Parathyroid adenoma (tissue), 2 donors: ENCODE results near the gene QPCTL.
"Not testable (repeated sequence)": the region's sequence is repeated elsewhere in the genome, so short reads cannot be mapped to it uniquely, and the experiment has no call there.

ENCODE experiments used
- H2AFZ ChIP-seq: fragments of 300-600 bp; sonication (generic); one replicate; pipeline ENCODE4 v1.7.0; 2017; ENCODE audit warnings: antibody characterized with exemption, mild to moderate bottlenecking
- H3K27ac ChIP-seq: fragments of 300-600 bp; sonication (generic); one replicate; pipeline ENCODE4 v1.7.0; 2017
- H3K27me3 ChIP-seq: fragments of 300-600 bp; sonication (generic); one replicate; pipeline ENCODE4 v1.7.0; 2017; ENCODE audit warnings: low read length; ENCODE audit not compliant: control insufficient read depth, insufficient read depth
- H3K36me3 ChIP-seq: fragments of 300-600 bp; sonication (generic); one replicate; pipeline ENCODE4 v1.7.0; 2017; ENCODE audit warnings: low read length; ENCODE audit not compliant: control insufficient read depth, insufficient read depth
- H3K4me1 ChIP-seq: fragments of 300-600 bp; sonication (generic); one replicate; pipeline ENCODE4 v1.7.0; 2017; ENCODE audit warnings: control low read depth
- H3K4me2 ChIP-seq: fragments of 300-600 bp; sonication (generic); one replicate; pipeline ENCODE4 v1.7.0; 2017; ENCODE audit warnings: low read length
- H3K4me3 ChIP-seq: fragments of 300-600 bp; sonication (generic); one replicate; pipeline ENCODE4 v1.7.0; 2017; ENCODE audit warnings: low read depth, low read length
- H3K79me2 ChIP-seq: fragments of 300-600 bp; sonication (generic); one replicate; pipeline ENCODE4 v1.7.0; 2017; ENCODE audit warnings: control low read depth
- H3K9ac ChIP-seq: fragments of 300-600 bp; sonication (generic); one replicate; pipeline ENCODE4 v1.7.0; 2017; ENCODE audit warnings: mild to moderate bottlenecking
- H3K9me3 ChIP-seq: fragments of 300-600 bp; sonication (generic); one replicate; pipeline ENCODE4 v1.7.0; 2017; ENCODE audit warnings: low read length; ENCODE audit not compliant: control insufficient read depth
- CTCF ChIP-seq: fragments of 300-600 bp; sonication (generic); IDR thresholded peaks from one replicate; pipeline ENCODE4 v1.7.0; 2017; ENCODE audit warnings: antibody characterized with exemption, mild to moderate bottlenecking
- donor health status: primary hyperparathyroidism.

Gene QPCTL

GRCh38 chr19:45742969-45743368 is 50.5 kb downstream of the QPCTL start:
- no peak overlapping the region for H3K4me2 ChIP-seq
- H2AFZ ChIP-seq: peak overlapping the region; percentile 18
- no peak overlapping the region for H3K4me3 ChIP-seq
- no peak overlapping the region for H3K27ac ChIP-seq
- no peaks in the 10 kb centered on the region for H3K27me3 ChIP-seq
- no peak for TF ChIP-seq CTCF
- no peaks in the 10 kb centered on the region for H3K9me3 ChIP-seq
- H3K79me2 ChIP-seq: no peaks in the 10 kb centered on the region
- H3K9ac ChIP-seq: no peak overlapping the region
- no peaks in the 10 kb centered on the region for H3K36me3 ChIP-seq
- H3K4me1 ChIP-seq: no peaks in the 10 kb centered on the region

- H3K9me3 ChIP-seq: no peaks in the 10 kb centered on the region
- no peak overlapping the region for H3K27ac ChIP-seq
- H3K36me3 ChIP-seq: no peaks in the 10 kb centered on the region
- no peaks in the 10 kb centered on the region for H3K4me1 ChIP-seq
- H2AFZ ChIP-seq: no peak overlapping the region
- no peaks in the 10 kb centered on the region for H3K79me2 ChIP-seq
- H3K9ac ChIP-seq: no peak overlapping the region
- no peak overlapping the region for H3K4me3 ChIP-seq
- no peaks in the 10 kb centered on the region for H3K27me3 ChIP-seq
- no peak for TF ChIP-seq CTCF
- no peak overlapping the region for H3K4me2 ChIP-seq
These were observed 53.1 kb downstream of the QPCTL start for GRCh38 chr19:45745606-45746005.

GRCh38 chr19:45746866-45747265 is 54.4 kb downstream of the QPCTL start:
- Histone ChIP-seq H3K4me2 (no peak overlapping the region), H3K9ac (no peak overlapping the region), H3K36me3 (no peaks in the 10 kb centered on the region), H3K27me3 (no peaks in the 10 kb centered on the region), H2AFZ (no peak overlapping the region), H3K9me3 (no peaks in the 10 kb centered on the region), H3K79me2 (no peaks in the 10 kb centered on the region), H3K27ac (no peak overlapping the region), H3K4me3 (no peak overlapping the region), H3K4me1 (no peaks in the 10 kb centered on the region)
- no peak for TF ChIP-seq CTCF

- TF ChIP-seq CTCF: no peak
These were observed 55.0 kb downstream of the QPCTL start for GRCh38 chr19:45747513-45747912.

GRCh38 chr19:45751483-45751882 is 59.0 kb downstream of the QPCTL start:
- not testable (repeated sequence) for H3K79me2 ChIP-seq, H3K9ac ChIP-seq, H3K27ac ChIP-seq

More at GRCh38 chr19:45747513-45747912, 55.0 kb downstream of the QPCTL start:
- Histone ChIP-seq H3K79me2 (no peaks in the 10 kb centered on the region), H2AFZ (no peak overlapping the region), H3K4me3 (no peak overlapping the region), H3K27ac (no peak overlapping the region), H3K4me1 (no peaks in the 10 kb centered on the region), H3K9ac (no peak overlapping the region), H3K4me2 (no peak overlapping the region), H3K9me3 (no peaks in the 10 kb centered on the region), H3K27me3 (no peaks in the 10 kb centered on the region), H3K36me3 (no peaks in the 10 kb centered on the region)

More at GRCh38 chr19:45751483-45751882, 59.0 kb downstream of the QPCTL start:
- not testable (repeated sequence) for H2AFZ ChIP-seq, H3K4me1 ChIP-seq, H3K9me3 ChIP-seq, H3K4me3 ChIP-seq, H3K36me3 ChIP-seq, H3K4me2 ChIP-seq, H3K27me3 ChIP-seq
